ENCODE data around the gene EFHC1.

EFHC1 gene

GRCh38 chr6:52392944-52393343 lies 27.2 kb upstream of the EFHC1 start:
- no peak overlapping the region for H3K18ac ChIP-seq (ENCODE audit: low read length)
- no peak overlapping the region for H2BK120ac ChIP-seq (ENCODE audit: low read depth, low read length)
- H3K36me3 ChIP-seq (replicated peaks in 1 of 2; ENCODE audit: control insufficient read depth in 2 of 2, insufficient read depth in 2 of 2, low read length in 2 of 2): peaks cover 0 to 5% of the 10 kb centered on the region in 2 donors
- no peak for DNase-seq (ENCODE audit: low spot score)
- no peak overlapping the region for H4K8ac ChIP-seq (ENCODE audit: low read depth, low read length)
- no peak overlapping the region for H2AK5ac ChIP-seq (ENCODE audit: low read depth, low read length)
- H2BK15ac ChIP-seq (ENCODE audit: low read length): no peak overlapping the region
- no peak overlapping the region for H3K23ac ChIP-seq (ENCODE audit: low read depth, low read length, poor library complexity)
- peaks cover 1% of the 10 kb centered on the region for H3K79me1 ChIP-seq (ENCODE audit: low read depth, low read length)
- H3K4me3 ChIP-seq (ENCODE audit: low read length in 2 of 2): no peak overlapping the region
- no peak overlapping the region for H3K4ac ChIP-seq (ENCODE audit: low read length)
- H3K9ac ChIP-seq (ENCODE audit: low read depth, low read length, poor library complexity): no peak overlapping the region
- H2AFZ ChIP-seq (ENCODE audit: low read length): no peak overlapping the region
- H3K27ac ChIP-seq (replicated peaks; ENCODE audit: low read length): no peak overlapping the region
- H3K9me3 ChIP-seq (replicated peaks in 1 of 2; ENCODE audit: control insufficient read depth in 2 of 2, insufficient read depth in 1 of 2, low read depth in 1 of 2, low read length in 2 of 2): peaks cover 2 to 7% of the 10 kb centered on the region in 2 donors
- peaks cover 0 to 2% of the 10 kb centered on the region in 2 donors for H3K4me1 ChIP-seq (ENCODE audit: control insufficient read depth in 2 of 2, insufficient read depth in 1 of 2, low read depth in 1 of 2, low read length in 2 of 2)
- no peaks in the 10 kb centered on the region for H3K27me3 ChIP-seq (ENCODE audit: control insufficient read depth in 3 of 3, insufficient read depth in 3 of 3, low read depth in 1 of 3, low read length in 3 of 3)
- H3K4me2 ChIP-seq (ENCODE audit: insufficient read depth, low read length, poor library complexity, severe bottlenecking): no peak overlapping the region
- WGBS, 2 donors (ENCODE audit: extremely low coverage in 2 of 2, insufficient read length in 2 of 2, insufficient replicate concordance in 1 of 2): no CpG with 5 or more reads among the region's 1 CpG
- no peak overlapping the region for H2BK5ac ChIP-seq (ENCODE audit: low read length)
- H4K91ac ChIP-seq (ENCODE audit: low read depth, low read length, poor library complexity): no peak overlapping the region
- H3K14ac ChIP-seq (ENCODE audit: low read length): no peak overlapping the region
- no peak overlapping the region for H2BK12ac ChIP-seq (ENCODE audit: low read length)

GRCh38 chr6:52393780-52394179 lies 26.4 kb upstream of the EFHC1 start:
- H3K79me1 ChIP-seq (ENCODE audit: low read depth, low read length): peaks cover 1% of the 10 kb centered on the region
- no peak overlapping the region for H3K23ac ChIP-seq (ENCODE audit: low read depth, low read length, poor library complexity)
- no peak overlapping the region for H3K4me2 ChIP-seq (ENCODE audit: insufficient read depth, low read length, poor library complexity, severe bottlenecking)
- no peak overlapping the region for H3K14ac ChIP-seq (ENCODE audit: low read length)
- no peak overlapping the region for H2BK12ac ChIP-seq (ENCODE audit: low read length)
- no peak overlapping the region for H2AFZ ChIP-seq (ENCODE audit: low read length)
- H3K27me3 ChIP-seq (ENCODE audit: control insufficient read depth in 3 of 3, insufficient read depth in 3 of 3, low read depth in 1 of 3, low read length in 3 of 3): no peaks in the 10 kb centered on the region
- H3K4ac ChIP-seq (ENCODE audit: low read length): no peak overlapping the region
- no peak overlapping the region for H2BK15ac ChIP-seq (ENCODE audit: low read length)
- H3K36me3 ChIP-seq (replicated peaks in 1 of 2; ENCODE audit: control insufficient read depth in 2 of 2, insufficient read depth in 2 of 2, low read length in 2 of 2): peaks cover 0 to 5% of the 10 kb centered on the region in 2 donors
- peaks cover under 1% of the 10 kb centered on the region in 2 donors for H3K9me3 ChIP-seq (replicated peaks in 1 of 2; ENCODE audit: control insufficient read depth in 2 of 2, insufficient read depth in 1 of 2, low read depth in 1 of 2, low read length in 2 of 2)
- no peak overlapping the region for H4K8ac ChIP-seq (ENCODE audit: low read depth, low read length)
- no peak overlapping the region for H2BK5ac ChIP-seq (ENCODE audit: low read length)
- H3K9ac ChIP-seq (ENCODE audit: low read depth, low read length, poor library complexity): no peak overlapping the region
- no peak overlapping the region for H4K91ac ChIP-seq (ENCODE audit: low read depth, low read length, poor library complexity)
- no CpG with 5 or more reads among the region's 1 CpG for WGBS, 2 donors (ENCODE audit: extremely low coverage in 2 of 2, insufficient read length in 2 of 2, insufficient replicate concordance in 1 of 2)
- DNase-seq (ENCODE audit: low spot score): no peak
- no peak overlapping the region for H3K4me3 ChIP-seq (ENCODE audit: low read length in 2 of 2)
- no peak overlapping the region for H2AK5ac ChIP-seq (ENCODE audit: low read depth, low read length)
- no peak overlapping the region for H3K27ac ChIP-seq (replicated peaks; ENCODE audit: low read length)
- H3K4me1 ChIP-seq (ENCODE audit: control insufficient read depth in 2 of 2, insufficient read depth in 1 of 2, low read depth in 1 of 2, low read length in 2 of 2): peaks cover 0 to 2% of the 10 kb centered on the region in 2 donors
- no peak overlapping the region for H2BK120ac ChIP-seq (ENCODE audit: low read depth, low read length)
- H3K18ac ChIP-seq (ENCODE audit: low read length): no peak overlapping the region

GRCh38 chr6:52394251-52394666 lies 25.9 kb upstream of the EFHC1 start:
- H2AFZ ChIP-seq (ENCODE audit: low read length): no peak overlapping the region
- H3K4ac ChIP-seq (ENCODE audit: low read length): no peak overlapping the region
- H2BK120ac ChIP-seq (ENCODE audit: low read depth, low read length): no peak overlapping the region
- no peak overlapping the region for H3K4me2 ChIP-seq (ENCODE audit: insufficient read depth, low read length, poor library complexity, severe bottlenecking)
- no CpG with 5 or more reads among the region's 4 CpGs for WGBS, 2 donors (ENCODE audit: extremely low coverage in 2 of 2, insufficient read length in 2 of 2, insufficient replicate concordance in 1 of 2)
- no peak overlapping the region for H3K9ac ChIP-seq (ENCODE audit: low read depth, low read length, poor library complexity)
- H4K8ac ChIP-seq (ENCODE audit: low read depth, low read length): no peak overlapping the region
- H3K79me1 ChIP-seq (ENCODE audit: low read depth, low read length): peaks cover 1% of the 10 kb centered on the region
- H3K18ac ChIP-seq (ENCODE audit: low read length): no peak overlapping the region
- H4K91ac ChIP-seq (ENCODE audit: low read depth, low read length, poor library complexity): no peak overlapping the region
- no peak overlapping the region for H3K27ac ChIP-seq (replicated peaks; ENCODE audit: low read length)
- H3K4me3 ChIP-seq (ENCODE audit: low read length in 2 of 2): no peak overlapping the region
- H2AK5ac ChIP-seq (ENCODE audit: low read depth, low read length): no peak overlapping the region
- no peak overlapping the region for H2BK12ac ChIP-seq (ENCODE audit: low read length)
- no peak overlapping the region for H3K23ac ChIP-seq (ENCODE audit: low read depth, low read length, poor library complexity)
- no peak for DNase-seq (ENCODE audit: low spot score)
- peaks cover 0 to 5% of the 10 kb centered on the region in 2 donors for H3K36me3 ChIP-seq (replicated peaks in 1 of 2; ENCODE audit: control insufficient read depth in 2 of 2, insufficient read depth in 2 of 2, low read length in 2 of 2)
- H2BK15ac ChIP-seq (ENCODE audit: low read length): no peak overlapping the region
- no peaks in the 10 kb centered on the region for H3K27me3 ChIP-seq (ENCODE audit: control insufficient read depth in 3 of 3, insufficient read depth in 3 of 3, low read depth in 1 of 3, low read length in 3 of 3)
- no peak overlapping the region for H3K14ac ChIP-seq (ENCODE audit: low read length)
- H2BK5ac ChIP-seq (ENCODE audit: low read length): no peak overlapping the region
- H3K4me1 ChIP-seq (ENCODE audit: control insufficient read depth in 2 of 2, insufficient read depth in 1 of 2, low read depth in 1 of 2, low read length in 2 of 2): peaks cover 0 to 2% of the 10 kb centered on the region in 2 donors
- H3K9me3 ChIP-seq (replicated peaks in 1 of 2; ENCODE audit: control insufficient read depth in 2 of 2, insufficient read depth in 1 of 2, low read depth in 1 of 2, low read length in 2 of 2): no peaks in the 10 kb centered on the region

DNA sequence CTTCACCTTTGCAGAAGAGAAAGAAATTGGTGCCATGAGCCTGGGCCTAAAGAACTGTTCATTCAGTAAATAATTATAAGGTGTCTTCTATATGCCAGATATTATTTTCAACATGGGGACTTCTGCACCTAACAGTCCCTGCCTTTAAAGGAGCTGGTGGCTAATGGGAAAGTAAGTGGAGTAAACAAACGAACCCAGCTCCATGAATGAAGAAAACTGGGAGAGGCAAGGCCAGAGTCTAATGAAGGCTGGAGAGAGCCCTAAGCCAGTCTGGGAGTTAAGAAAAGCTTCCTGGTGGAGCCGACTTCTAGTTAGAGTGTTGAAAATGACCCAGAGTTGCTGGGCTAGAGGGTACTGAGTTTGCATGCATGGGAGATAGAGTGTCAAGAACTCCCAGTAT lies 24.2 kb upstream of the EFHC1 start:
- Histone ChIP-seq H3K14ac (ENCODE audit: low read length) (no peak overlapping the region), H3K4me1 (ENCODE audit: control insufficient read depth in 2 of 2, insufficient read depth in 1 of 2, low read depth in 1 of 2, low read length in 2 of 2) (peaks cover 0 to 2% of the 10 kb centered on the region in 2 donors), H2BK120ac (ENCODE audit: low read depth, low read length) (no peak overlapping the region), H2BK12ac (ENCODE audit: low read length) (no peak overlapping the region), H3K23ac (ENCODE audit: low read depth, low read length, poor library complexity) (no peak overlapping the region), H3K4me3 (ENCODE audit: low read length in 2 of 2) (no peak overlapping the region), H3K9ac (ENCODE audit: low read depth, low read length, poor library complexity) (no peak overlapping the region), H2AK5ac (ENCODE audit: low read depth, low read length) (no peak overlapping the region), H3K4me2 (ENCODE audit: insufficient read depth, low read length, poor library complexity, severe bottlenecking) (no peak overlapping the region), H3K27me3 (ENCODE audit: control insufficient read depth in 3 of 3, insufficient read depth in 3 of 3, low read depth in 1 of 3, low read length in 3 of 3) (no peaks in the 10 kb centered on the region), H3K79me1 (ENCODE audit: low read depth, low read length) (peaks cover 1% of the 10 kb centered on the region), H3K4ac (ENCODE audit: low read length) (no peak overlapping the region), H4K91ac (ENCODE audit: low read depth, low read length, poor library complexity) (no peak overlapping the region), H3K9me3 (replicated peaks in 1 of 2; ENCODE audit: control insufficient read depth in 2 of 2, insufficient read depth in 1 of 2, low read depth in 1 of 2, low read length in 2 of 2) (no peaks in the 10 kb centered on the region), H3K36me3 (replicated peaks in 1 of 2; ENCODE audit: control insufficient read depth in 2 of 2, insufficient read depth in 2 of 2, low read length in 2 of 2) (peaks cover 0 to 5% of the 10 kb centered on the region in 2 donors), H2AFZ (ENCODE audit: low read length) (no peak overlapping the region), H3K18ac (ENCODE audit: low read length) (no peak overlapping the region), H4K8ac (ENCODE audit: low read depth, low read length) (no peak overlapping the region), H3K27ac (replicated peaks; ENCODE audit: low read length) (no peak overlapping the region), H2BK5ac (ENCODE audit: low read length) (no peak overlapping the region), H2BK15ac (ENCODE audit: low read length) (no peak overlapping the region)
- WGBS, 2 donors (ENCODE audit: extremely low coverage in 2 of 2, insufficient read length in 2 of 2, insufficient replicate concordance in 1 of 2): no CpG with 5 or more reads among the region's 2 CpGs
- no peak for DNase-seq (ENCODE audit: low spot score)
